ENCODE data around the gene SPO11.
A peak's percentile ranks its signal among the peaks of the same experiment; 100 is the strongest.

SPO11 gene

GRCh38 chr20:57310821-57311514, 18.6 kb upstream of the SPO11 start:
- no peak for DNase-seq (ENCODE audit: low spot score)

GRCh38 chr20:57312138-57312537, 17.5 kb upstream of the SPO11 start:
- no peak for DNase-seq (ENCODE audit: low spot score)

- no peak for DNase-seq (ENCODE audit: low spot score)
Measured at GRCh38 chr20:57313230-57313629, 16.4 kb upstream of the SPO11 start.

- DNase-seq (ENCODE audit: low spot score), result no peak
Measured at GRCh38 chr20:57313951-57314350, 15.7 kb upstream of the SPO11 start.

- DNase-seq (ENCODE audit: low spot score), result no peak
Measured at GRCh38 chr20:57315083-57315975, 14.3 kb upstream of the SPO11 start.

GRCh38 chr20:57315976-57316480, 13.6 kb upstream of the SPO11 start:
- no peak for DNase-seq (ENCODE audit: low spot score)

- DNase-seq (ENCODE audit: low spot score), result no peak
Measured at GRCh38 chr20:57316795-57317201, 12.8 kb upstream of the SPO11 start.

- no peak for DNase-seq (ENCODE audit: low spot score)
Measured at GRCh38 chr20:57317316-57317788, 12.3 kb upstream of the SPO11 start.

GRCh38 chr20:57317789-57318371, 11.7 kb upstream of the SPO11 start:
- DNase-seq (ENCODE audit: low spot score), result no peak

- no peak for DNase-seq (ENCODE audit: low spot score)
Measured at GRCh38 chr20:57319584-57319983, 10.0 kb upstream of the SPO11 start.

GRCh38 chr20:57320358-57320757, 9.2 kb upstream of the SPO11 start:
- DNase-seq (ENCODE audit: low spot score), result no peak

GRCh38 chr20:57321142-57321541, 8.5 kb upstream of the SPO11 start:
- no peak for DNase-seq (ENCODE audit: low spot score)

GRCh38 chr20:57322476-57322875, 7.1 kb upstream of the SPO11 start:
- DNase-seq (ENCODE audit: low spot score), result no peak

- DNase-seq (ENCODE audit: low spot score), result peak; percentile 87
Measured at GRCh38 chr20:57323034-57323433, 6.6 kb upstream of the SPO11 start.

GRCh38 chr20:57325632-57326356, 3.8 kb upstream of the SPO11 start:
- no peak for DNase-seq (ENCODE audit: low spot score)

GRCh38 chr20:57326667-57327455, 2.7 kb upstream of the SPO11 start:
- DNase-seq (ENCODE audit: low spot score), result no peak

GRCh38 chr20:57327820-57328219, 1.8 kb upstream of the SPO11 start:
- DNase-seq (ENCODE audit: low spot score), result no peak

GRCh38 chr20:57330998-57331397, 1.4 kb downstream of the SPO11 start:
- DNase-seq (ENCODE audit: low spot score), result peak; percentile 36

GRCh38 chr20:57332105-57333089, 2.8 kb downstream of the SPO11 start:
- DNase-seq (ENCODE audit: low spot score), result no peak

GRCh38 chr20:57335392-57335791, 5.8 kb downstream of the SPO11 start:
- DNase-seq (ENCODE audit: low spot score), result no peak

All from AG20443 (cell line).